HEK293 (cell line): ENCODE results near the gene ARHGAP26.
A peak's percentile ranks its signal among the peaks of the same experiment; 100 is the strongest.
"Not testable (repeated sequence)": the region's sequence is repeated elsewhere in the genome, so short reads cannot be mapped to it uniquely, and the experiment has no call there.

ENCODE experiments used
- CTCF ChIA-PET: fragments of 350-600 bp; formaldehyde crosslinking; extraction: SDS; loops from one replicate; lab custom pipeline; 2021; ENCODE audit warnings: antibody characterized with exemption; lab: Yijun Ruan, JAX
- POLR2A ChIA-PET: fragments of 300-600 bp; formaldehyde crosslinking; extraction: SDS; loops from one replicate; lab custom pipeline; 2020; ENCODE audit warnings: antibody characterized with exemption, inconsistent platforms; lab: Yijun Ruan, JAX
- H3K27ac ChIP-seq: fragments of 200-500 bp; sonication (Bioruptor generic); 2 replicates; pipeline ENCODE4 v1.5.1; 2014; ENCODE audit warnings: low read depth, low read length, control low read depth, inconsistent platforms; ENCODE audit errors: extremely low read depth
- H3K36me3 ChIP-seq, 2 experiments: fragments of 200-500 bp in 1 of 2; sonication (Bioruptor generic) in 1 of 2; 1 replicate in 1 of 2; 2 replicates in 1 of 2; pipeline ENCODE4 v1.5.1; 2014 to 2017; ENCODE audit warnings: inconsistent platforms in 2 of 2, low read length in 2 of 2; ENCODE audit not compliant: control insufficient read depth in 2 of 2, insufficient read depth in 1 of 2
- H3K4me1 ChIP-seq: fragments of 200-500 bp; sonication (Bioruptor generic); 2 replicates; pipeline ENCODE4 v1.5.1; 2014; ENCODE audit warnings: mild to moderate bottlenecking, low read length, inconsistent platforms; ENCODE audit not compliant: control insufficient read depth, insufficient read depth
- H3K4me3 ChIP-seq: 2 replicates; pipeline ENCODE4 v1.5.1; 2011; ENCODE audit warnings: low read depth, mild to moderate bottlenecking, control low read depth, low read length, moderate library complexity
- H3K9me3 ChIP-seq: fragments of 200-500 bp; sonication (Bioruptor generic); 2 replicates; pipeline ENCODE4 v1.5.1; 2014; ENCODE audit warnings: low read depth, low read length, inconsistent platforms; ENCODE audit not compliant: control insufficient read depth, insufficient read depth
- KLF10 ChIP-seq: fragments of 450-650 bp; IDR thresholded peaks from 2 replicates; pipeline ENCODE4 v1.5.1; 2018; ENCODE audit warnings: missing biosample characterization, mild to moderate bottlenecking, missing genetic modification characterization
- KLF8 ChIP-seq: fragments of 450-650 bp; formaldehyde crosslinking; IDR thresholded peaks from 2 replicates; pipeline ENCODE4 v1.5.1; 2016; ENCODE audit warnings: missing biosample characterization, missing genetic modification characterization
- SCRT2 ChIP-seq: fragments of 450-650 bp; formaldehyde crosslinking; IDR thresholded peaks from 2 replicates; pipeline ENCODE4 v1.5.1; 2016; ENCODE audit warnings: missing biosample characterization, missing genetic modification characterization
- ZBTB1 ChIP-seq: fragments of 450-650 bp; formaldehyde crosslinking; IDR thresholded peaks from 2 replicates; pipeline ENCODE4 v1.5.1; 2016; ENCODE audit warnings: missing biosample characterization, missing genetic modification characterization
- ZNF146 ChIP-seq: fragments of 450-650 bp; formaldehyde crosslinking; IDR thresholded peaks from 2 replicates; pipeline ENCODE4 v1.5.1; 2016; ENCODE audit warnings: missing biosample characterization, missing genetic modification characterization
- ZNF169 ChIP-seq: fragments of 450-650 bp; formaldehyde crosslinking; IDR thresholded peaks from 2 replicates; pipeline ENCODE4 v1.5.1; 2016; ENCODE audit warnings: missing biosample characterization, missing genetic modification characterization
- ZNF24 ChIP-seq: fragments of 450-650 bp; formaldehyde crosslinking; IDR thresholded peaks from 2 replicates; pipeline ENCODE4 v1.5.1; 2016; ENCODE audit warnings: missing biosample characterization, missing genetic modification characterization
- ZNF707 ChIP-seq: fragments of 450-650 bp; formaldehyde crosslinking; IDR thresholded peaks from 2 replicates; pipeline ENCODE4 v1.5.1; 2016; ENCODE audit warnings: missing biosample characterization, missing genetic modification characterization
- TF ChIP-seq, protein P1 (sequence below): fragments of 450-650 bp; formaldehyde crosslinking; IDR thresholded peaks from 2 replicates; pipeline ENCODE4 v1.5.1; 2016; ENCODE audit warnings: missing biosample characterization, missing genetic modification characterization, borderline replicate concordance
- TF ChIP-seq, protein P2 (sequence below): fragments of 450-650 bp; formaldehyde crosslinking; IDR thresholded peaks from 2 replicates; pipeline ENCODE4 v1.5.1; 2016; ENCODE audit warnings: missing biosample characterization, missing genetic modification characterization
- TF ChIP-seq, protein P3 (sequence below): fragments of 450-650 bp; formaldehyde crosslinking; IDR thresholded peaks from 2 replicates; pipeline ENCODE4 v1.5.1; 2016; ENCODE audit warnings: missing biosample characterization, missing genetic modification characterization

ARHGAP26 gene

DNA sequence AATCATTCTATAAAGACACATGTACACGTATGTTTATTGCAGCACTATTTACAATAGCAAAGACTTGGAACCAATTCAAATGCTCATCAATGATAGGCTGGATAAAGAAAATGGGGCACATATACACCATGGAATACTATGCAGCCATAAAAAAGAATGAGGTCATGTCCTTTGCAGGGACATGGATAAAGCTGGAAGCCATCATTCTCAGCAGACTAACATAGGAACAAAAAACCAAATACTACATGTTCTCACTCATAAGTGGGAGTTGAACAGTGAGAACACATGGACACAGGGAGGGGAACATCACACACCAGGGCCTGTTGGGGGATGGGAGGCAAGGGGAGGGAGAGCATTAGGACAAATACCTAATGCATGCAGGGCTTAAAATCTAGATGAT is 230.4 kb downstream of the ARHGAP26 start:
- H3K4me1 ChIP-seq, H3K27ac ChIP-seq, H3K9me3 ChIP-seq, CTCF ChIA-PET, H3K36me3 ChIP-seq, H3K4me3 ChIP-seq: not testable (repeated sequence)
- TF ChIP-seq ZNF146 (tag by site-specific recombination) = peak; percentile 67
- POLR2A ChIA-PET = interaction anchor here (0.6 kb wide), 1 partner anchor 404 kb away, joined by 3 read pairs; no protein-coding TSS in a partner anchor

DNA sequence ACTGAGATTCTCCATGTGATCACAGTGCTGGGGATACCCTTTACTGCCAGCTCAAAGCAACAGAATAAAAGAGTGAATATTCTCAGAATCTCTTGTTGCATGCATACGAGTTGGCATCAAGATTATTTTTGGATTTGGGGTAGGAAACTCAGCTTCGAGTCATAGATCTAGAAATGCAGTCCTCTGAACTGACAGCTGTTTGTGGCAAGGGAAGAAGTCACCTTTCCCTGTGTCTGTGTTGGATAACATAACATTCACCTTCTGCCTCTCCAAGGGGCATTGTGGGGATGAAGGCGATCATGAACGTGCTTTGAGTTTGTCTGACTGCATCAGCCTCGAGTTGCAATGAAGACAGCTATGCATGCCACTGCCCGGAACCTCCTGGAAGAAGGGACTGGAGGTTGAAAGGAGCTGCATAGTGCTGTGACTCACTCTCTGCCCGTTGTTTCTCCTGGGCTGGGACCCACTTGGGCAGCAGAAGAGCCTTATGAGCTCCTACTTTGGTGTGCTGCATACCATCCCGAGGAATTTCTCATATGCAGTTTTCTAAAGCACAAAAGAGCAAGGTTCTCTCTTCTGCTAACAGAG is 231.7 kb downstream of the ARHGAP26 start:
- H3K4me1 ChIP-seq = no peaks in the 10 kb centered on the region
- ChIA-PET POLR2A (interaction anchor here (0.6 kb wide), 1 partner anchor 74 kb away, joined by 8 read pairs; no protein-coding TSS in a partner anchor), CTCF (interaction anchor here (0.6 to 2.2 kb wide), 12 partner anchors 8 to 375 kb away, joined by 3 to 6 read pairs (median 4); no protein-coding TSS in a partner anchor)
- H3K9me3 ChIP-seq = no peaks in the 10 kb centered on the region
- H3K4me3 ChIP-seq = no peak overlapping the region
- TF ChIP-seq KLF8 (tag by site-specific recombination) = no peak
- no peak for TF ChIP-seq ZBTB1
- no peak for TF ChIP-seq KLF10 (tag by site-specific recombination)
- TF ChIP-seq, protein P1, sequence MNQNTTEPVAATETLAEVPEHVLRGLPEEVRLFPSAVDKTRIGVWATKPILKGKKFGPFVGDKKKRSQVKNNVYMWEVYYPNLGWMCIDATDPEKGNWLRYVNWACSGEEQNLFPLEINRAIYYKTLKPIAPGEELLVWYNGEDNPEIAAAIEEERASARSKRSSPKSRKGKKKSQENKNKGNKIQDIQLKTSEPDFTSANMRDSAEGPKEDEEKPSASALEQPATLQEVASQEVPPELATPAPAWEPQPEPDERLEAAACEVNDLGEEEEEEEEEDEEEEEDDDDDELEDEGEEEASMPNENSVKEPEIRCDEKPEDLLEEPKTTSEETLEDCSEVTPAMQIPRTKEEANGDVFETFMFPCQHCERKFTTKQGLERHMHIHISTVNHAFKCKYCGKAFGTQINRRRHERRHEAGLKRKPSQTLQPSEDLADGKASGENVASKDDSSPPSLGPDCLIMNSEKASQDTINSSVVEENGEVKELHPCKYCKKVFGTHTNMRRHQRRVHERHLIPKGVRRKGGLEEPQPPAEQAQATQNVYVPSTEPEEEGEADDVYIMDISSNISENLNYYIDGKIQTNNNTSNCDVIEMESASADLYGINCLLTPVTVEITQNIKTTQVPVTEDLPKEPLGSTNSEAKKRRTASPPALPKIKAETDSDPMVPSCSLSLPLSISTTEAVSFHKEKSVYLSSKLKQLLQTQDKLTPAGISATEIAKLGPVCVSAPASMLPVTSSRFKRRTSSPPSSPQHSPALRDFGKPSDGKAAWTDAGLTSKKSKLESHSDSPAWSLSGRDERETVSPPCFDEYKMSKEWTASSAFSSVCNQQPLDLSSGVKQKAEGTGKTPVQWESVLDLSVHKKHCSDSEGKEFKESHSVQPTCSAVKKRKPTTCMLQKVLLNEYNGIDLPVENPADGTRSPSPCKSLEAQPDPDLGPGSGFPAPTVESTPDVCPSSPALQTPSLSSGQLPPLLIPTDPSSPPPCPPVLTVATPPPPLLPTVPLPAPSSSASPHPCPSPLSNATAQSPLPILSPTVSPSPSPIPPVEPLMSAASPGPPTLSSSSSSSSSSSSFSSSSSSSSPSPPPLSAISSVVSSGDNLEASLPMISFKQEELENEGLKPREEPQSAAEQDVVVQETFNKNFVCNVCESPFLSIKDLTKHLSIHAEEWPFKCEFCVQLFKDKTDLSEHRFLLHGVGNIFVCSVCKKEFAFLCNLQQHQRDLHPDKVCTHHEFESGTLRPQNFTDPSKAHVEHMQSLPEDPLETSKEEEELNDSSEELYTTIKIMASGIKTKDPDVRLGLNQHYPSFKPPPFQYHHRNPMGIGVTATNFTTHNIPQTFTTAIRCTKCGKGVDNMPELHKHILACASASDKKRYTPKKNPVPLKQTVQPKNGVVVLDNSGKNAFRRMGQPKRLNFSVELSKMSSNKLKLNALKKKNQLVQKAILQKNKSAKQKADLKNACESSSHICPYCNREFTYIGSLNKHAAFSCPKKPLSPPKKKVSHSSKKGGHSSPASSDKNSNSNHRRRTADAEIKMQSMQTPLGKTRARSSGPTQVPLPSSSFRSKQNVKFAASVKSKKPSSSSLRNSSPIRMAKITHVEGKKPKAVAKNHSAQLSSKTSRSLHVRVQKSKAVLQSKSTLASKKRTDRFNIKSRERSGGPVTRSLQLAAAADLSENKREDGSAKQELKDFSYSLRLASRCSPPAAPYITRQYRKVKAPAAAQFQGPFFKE (tag by site-specific recombination) = no peak
- no peak for TF ChIP-seq ZNF707 (tag by site-specific recombination)
- TF ChIP-seq ZNF169 = no peak
- TF ChIP-seq, protein P2, sequence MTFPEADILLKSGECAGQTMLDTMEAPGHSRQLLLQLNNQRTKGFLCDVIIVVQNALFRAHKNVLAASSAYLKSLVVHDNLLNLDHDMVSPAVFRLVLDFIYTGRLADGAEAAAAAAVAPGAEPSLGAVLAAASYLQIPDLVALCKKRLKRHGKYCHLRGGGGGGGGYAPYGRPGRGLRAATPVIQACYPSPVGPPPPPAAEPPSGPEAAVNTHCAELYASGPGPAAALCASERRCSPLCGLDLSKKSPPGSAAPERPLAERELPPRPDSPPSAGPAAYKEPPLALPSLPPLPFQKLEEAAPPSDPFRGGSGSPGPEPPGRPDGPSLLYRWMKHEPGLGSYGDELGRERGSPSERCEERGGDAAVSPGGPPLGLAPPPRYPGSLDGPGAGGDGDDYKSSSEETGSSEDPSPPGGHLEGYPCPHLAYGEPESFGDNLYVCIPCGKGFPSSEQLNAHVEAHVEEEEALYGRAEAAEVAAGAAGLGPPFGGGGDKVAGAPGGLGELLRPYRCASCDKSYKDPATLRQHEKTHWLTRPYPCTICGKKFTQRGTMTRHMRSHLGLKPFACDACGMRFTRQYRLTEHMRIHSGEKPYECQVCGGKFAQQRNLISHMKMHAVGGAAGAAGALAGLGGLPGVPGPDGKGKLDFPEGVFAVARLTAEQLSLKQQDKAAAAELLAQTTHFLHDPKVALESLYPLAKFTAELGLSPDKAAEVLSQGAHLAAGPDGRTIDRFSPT (tag by site-specific recombination) = no peak
- H3K36me3 ChIP-seq = no peaks in the 10 kb centered on the region
- H3K27ac ChIP-seq = no peak overlapping the region

DNA sequence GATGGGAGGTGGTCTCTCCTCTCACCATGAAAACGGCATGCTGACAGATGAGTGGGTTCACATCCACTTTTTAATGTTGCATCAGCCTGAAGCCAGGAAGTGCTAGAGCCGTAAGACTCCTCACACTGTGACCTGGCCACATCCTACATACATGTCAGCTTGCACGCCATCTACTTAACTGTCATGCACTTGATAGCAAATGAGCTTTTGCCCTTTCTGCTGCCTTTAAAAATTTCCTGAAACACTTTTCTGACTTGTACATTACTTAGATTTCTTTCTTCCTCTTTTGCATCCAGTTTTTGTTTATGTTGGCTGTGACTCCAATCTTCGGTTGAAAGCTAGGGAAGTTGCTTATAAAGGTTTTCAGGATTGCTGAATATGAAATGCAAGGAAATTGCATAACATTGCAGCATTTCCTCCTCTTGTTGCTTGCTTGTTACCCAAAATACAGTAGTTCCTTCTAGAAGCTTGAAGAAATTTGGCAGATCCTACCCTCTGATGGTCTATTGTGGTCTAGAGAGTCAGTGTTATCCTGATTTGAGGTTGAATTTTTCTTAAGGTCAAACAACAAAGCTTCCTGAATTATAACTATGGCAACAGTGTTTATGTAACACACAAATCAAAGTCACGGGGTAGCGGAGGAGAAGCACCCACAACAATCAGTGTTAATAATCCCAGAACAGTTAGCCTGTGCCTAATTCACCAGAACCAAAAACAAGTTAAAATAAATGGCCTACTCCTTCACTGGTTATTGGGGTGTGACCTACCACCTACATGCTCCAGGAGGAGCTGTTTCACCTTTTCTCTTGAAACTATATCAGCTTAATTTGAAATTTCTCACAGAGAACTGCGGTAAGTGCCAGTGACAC is 232.5 kb downstream of the ARHGAP26 start:
- POLR2A ChIA-PET = interaction anchor here (0.6 kb wide), 1 partner anchor 73 kb away, joined by 8 read pairs; no protein-coding TSS in a partner anchor
- 0 out of 2 replicates have a peak overlapping the region, but pooled peaks have one; percentile 16 for H3K27ac ChIP-seq
- no peaks in the 10 kb centered on the region for H3K4me1 ChIP-seq
- TF ChIP-seq, protein P3, sequence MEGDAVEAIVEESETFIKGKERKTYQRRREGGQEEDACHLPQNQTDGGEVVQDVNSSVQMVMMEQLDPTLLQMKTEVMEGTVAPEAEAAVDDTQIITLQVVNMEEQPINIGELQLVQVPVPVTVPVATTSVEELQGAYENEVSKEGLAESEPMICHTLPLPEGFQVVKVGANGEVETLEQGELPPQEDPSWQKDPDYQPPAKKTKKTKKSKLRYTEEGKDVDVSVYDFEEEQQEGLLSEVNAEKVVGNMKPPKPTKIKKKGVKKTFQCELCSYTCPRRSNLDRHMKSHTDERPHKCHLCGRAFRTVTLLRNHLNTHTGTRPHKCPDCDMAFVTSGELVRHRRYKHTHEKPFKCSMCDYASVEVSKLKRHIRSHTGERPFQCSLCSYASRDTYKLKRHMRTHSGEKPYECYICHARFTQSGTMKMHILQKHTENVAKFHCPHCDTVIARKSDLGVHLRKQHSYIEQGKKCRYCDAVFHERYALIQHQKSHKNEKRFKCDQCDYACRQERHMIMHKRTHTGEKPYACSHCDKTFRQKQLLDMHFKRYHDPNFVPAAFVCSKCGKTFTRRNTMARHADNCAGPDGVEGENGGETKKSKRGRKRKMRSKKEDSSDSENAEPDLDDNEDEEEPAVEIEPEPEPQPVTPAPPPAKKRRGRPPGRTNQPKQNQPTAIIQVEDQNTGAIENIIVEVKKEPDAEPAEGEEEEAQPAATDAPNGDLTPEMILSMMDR (tag by site-specific recombination) = peak; percentile 33; the same call in 1 of the 2 replicates
- no peak for TF ChIP-seq ZNF24 (tag by site-specific recombination)
- TF ChIP-seq SCRT2 = peak; percentile 15; the same call in 1 of the 2 replicates
- no peaks in the 10 kb centered on the region for H3K9me3 ChIP-seq
- CTCF ChIA-PET = interaction anchor here (0.6 to 2.2 kb wide), 22 partner anchors 11 to 1870 kb away, joined by 3 to 14 read pairs (median 4); no protein-coding TSS in a partner anchor
- no peak overlapping the region for H3K4me3 ChIP-seq
- H3K36me3 ChIP-seq = no peaks in the 10 kb centered on the region
